ENCODE data around the gene HDAC9.

- no peak for TF ChIP-seq EZH2 (IDR thresholded peaks at IDR 0.05)
- TF ChIP-seq POLR2AphosphoS5 (IDR thresholded peaks at IDR 0.05; ENCODE audit: borderline replicate concordance, low read depth, low read length): no peak
These were observed 465.2 kb downstream of the HDAC9 start for GRCh38 chr7:18960725-18961124.

All from SK-N-MC (cell line).